ENCODE data around the gene ZNF391.
"Not testable (repeated sequence)": the region's sequence is repeated elsewhere in the genome, so short reads cannot be mapped to it uniquely, and the experiment has no call there.

Gene ZNF391

GRCh38 chr6:27415898-27416297 is 27.3 kb downstream of the ZNF391 start:
- no peak overlapping the region for H3K4me3 ChIP-seq (ENCODE audit: low read depth, low read length)
- H3K9me3 ChIP-seq, result no peaks in the 10 kb centered on the region
- no peaks in the 10 kb centered on the region for H3K36me3 ChIP-seq
- no peak for TF ChIP-seq CTCF (IDR thresholded peaks at IDR 0.05; ENCODE audit: low read depth, low read length)
- no peaks in the 10 kb centered on the region; the same call in 1 of the 2 replicates for H3K27me3 ChIP-seq
- no peaks in the 10 kb centered on the region for H3K4me1 ChIP-seq
- DNase-seq, result no peak

GRCh38 chr6:27419363-27419762 is 30.8 kb downstream of the ZNF391 start:
- no peak for DNase-seq
- Histone ChIP-seq H3K4me1 (no peaks in the 10 kb centered on the region), H3K27me3 (peaks cover 3% of the 10 kb centered on the region; the same call in 1 of the 2 replicates), H3K9me3 (no peaks in the 10 kb centered on the region), H3K4me3 (ENCODE audit: low read depth, low read length) (no peak overlapping the region), H3K36me3 (no peaks in the 10 kb centered on the region)
- TF ChIP-seq CTCF (IDR thresholded peaks at IDR 0.05; ENCODE audit: low read depth, low read length), result no peak

GRCh38 chr6:27422651-27423332 is 34.2 kb downstream of the ZNF391 start:
- no peak for DNase-seq
- Histone ChIP-seq H3K36me3 (no peaks in the 10 kb centered on the region), H3K9me3 (no peaks in the 10 kb centered on the region), H3K4me3 (ENCODE audit: low read depth, low read length) (no peak overlapping the region), H3K27me3 (peaks cover 3% of the 10 kb centered on the region; the same call in 1 of the 2 replicates), H3K4me1 (no peaks in the 10 kb centered on the region)
- TF ChIP-seq CTCF (IDR thresholded peaks at IDR 0.05; ENCODE audit: low read depth, low read length), result no peak

GRCh38 chr6:27424851-27425250 is 36.3 kb downstream of the ZNF391 start:
- H3K4me1 ChIP-seq; H3K36me3 ChIP-seq; H3K27me3 ChIP-seq; DNase-seq; H3K9me3 ChIP-seq; H3K4me3 ChIP-seq (ENCODE audit: low read depth, low read length): not testable (repeated sequence)

GRCh38 chr6:27426045-27426620 is 37.6 kb downstream of the ZNF391 start:
- Histone ChIP-seq H3K4me1 (no peaks in the 10 kb centered on the region), H3K9me3 (no peaks in the 10 kb centered on the region), H3K4me3 (ENCODE audit: low read depth, low read length) (no peak overlapping the region), H3K27me3 (0 out of 2 replicates have a peak, but pooled peaks cover 3% of the 10 kb centered on the region), H3K36me3 (no peaks in the 10 kb centered on the region)
- no peak for DNase-seq
- no peak for TF ChIP-seq CTCF (IDR thresholded peaks at IDR 0.05; ENCODE audit: low read depth, low read length)

GRCh38 chr6:27428502-27428901 is 39.9 kb downstream of the ZNF391 start:
- Histone ChIP-seq H3K27me3 (0 out of 2 replicates have a peak, but pooled peaks cover 3% of the 10 kb centered on the region), H3K4me1 (no peaks in the 10 kb centered on the region), H3K9me3 (no peaks in the 10 kb centered on the region), H3K4me3 (ENCODE audit: low read depth, low read length) (no peak overlapping the region), H3K36me3 (no peaks in the 10 kb centered on the region)
- TF ChIP-seq CTCF (IDR thresholded peaks at IDR 0.05; ENCODE audit: low read depth, low read length), result no peak
- DNase-seq, result no peak

All from BE2C (cell line).